HG03196 (cell line): ENCODE results near the gene MBNL3.
A peak's percentile ranks its signal among the peaks of the same experiment; 100 is the strongest.

Experiments used
- ATAC-seq: cut with Tn5 transposase; IDR thresholded peaks from one replicate; pipeline ENCODE4 v1.9.1; 2021; ENCODE audit not compliant: unreplicated experiment

MBNL3 gene, protein sequence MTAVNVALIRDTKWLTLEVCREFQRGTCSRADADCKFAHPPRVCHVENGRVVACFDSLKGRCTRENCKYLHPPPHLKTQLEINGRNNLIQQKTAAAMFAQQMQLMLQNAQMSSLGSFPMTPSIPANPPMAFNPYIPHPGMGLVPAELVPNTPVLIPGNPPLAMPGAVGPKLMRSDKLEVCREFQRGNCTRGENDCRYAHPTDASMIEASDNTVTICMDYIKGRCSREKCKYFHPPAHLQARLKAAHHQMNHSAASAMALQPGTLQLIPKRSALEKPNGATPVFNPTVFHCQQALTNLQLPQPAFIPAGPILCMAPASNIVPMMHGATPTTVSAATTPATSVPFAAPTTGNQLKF

GRCh38 chrX:132488819-132489577 lies at the start of gene MBNL3:
MBNL3 (minus strand) TSS chrX:132489038; CDS start chrX:132439611, 49,427 bp downstream.
- ATAC-seq: peak; percentile 57

DNA sequence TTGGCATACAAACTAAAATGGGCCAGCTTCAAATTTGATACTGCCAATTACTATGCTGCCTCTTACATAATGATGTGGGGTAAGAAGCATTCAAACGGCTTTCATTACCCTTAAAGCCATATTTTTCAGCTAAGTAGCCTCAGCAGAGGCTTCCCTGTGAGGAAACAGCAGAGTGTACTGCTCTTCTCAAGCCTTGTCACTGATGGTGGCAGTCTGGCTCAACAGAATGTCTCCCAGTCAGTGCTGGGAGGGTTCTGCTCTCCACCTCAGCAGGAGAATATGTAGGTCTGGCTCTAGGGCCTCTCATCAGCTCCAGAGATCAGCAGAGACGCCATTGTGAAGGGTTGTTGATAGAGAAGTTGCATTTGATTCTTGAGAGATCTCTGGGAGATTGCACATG lies 44.6 kb upstream of the MBNL3 start:
- no peak for ATAC-seq

DNA sequence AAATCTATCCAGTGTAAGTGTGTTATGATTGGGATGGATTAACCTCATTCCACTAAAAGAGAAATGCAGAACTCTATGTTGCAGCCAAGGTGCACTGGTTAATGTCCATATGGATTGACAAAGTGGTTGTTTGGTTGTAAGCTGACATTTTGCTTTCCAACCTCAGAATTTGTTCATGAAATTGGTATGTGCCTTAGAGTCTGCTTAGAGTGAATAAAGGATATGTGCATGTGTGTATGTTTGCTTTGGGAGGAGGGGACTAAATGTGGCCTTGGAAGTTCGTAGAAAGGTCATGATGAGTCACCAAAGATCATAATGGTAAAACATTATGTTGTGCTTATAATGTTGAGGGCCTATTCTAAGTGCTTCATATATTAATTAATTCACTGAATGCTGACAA lies 44.1 kb upstream of the MBNL3 start:
- no peak for ATAC-seq

DNA sequence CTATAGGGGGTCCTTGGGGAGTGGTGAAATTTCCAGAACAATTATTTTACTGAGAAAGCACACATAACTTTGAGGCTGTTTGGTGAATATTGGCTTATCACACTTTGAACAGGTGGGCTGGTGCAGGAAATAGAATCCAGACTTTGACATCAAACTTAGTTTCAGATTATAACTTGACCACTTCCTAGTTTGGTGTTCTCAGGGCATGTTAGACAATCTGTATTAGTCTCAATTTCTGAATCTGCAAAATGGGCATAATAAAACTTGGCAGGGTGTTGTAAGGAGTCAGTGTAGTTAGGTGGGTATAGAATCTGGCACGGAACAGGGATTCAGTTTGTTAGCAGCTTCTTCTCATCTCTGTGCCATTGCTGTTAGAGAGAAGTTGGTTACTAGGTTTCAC lies 43.3 kb upstream of the MBNL3 start:
- no peak for ATAC-seq

DNA sequence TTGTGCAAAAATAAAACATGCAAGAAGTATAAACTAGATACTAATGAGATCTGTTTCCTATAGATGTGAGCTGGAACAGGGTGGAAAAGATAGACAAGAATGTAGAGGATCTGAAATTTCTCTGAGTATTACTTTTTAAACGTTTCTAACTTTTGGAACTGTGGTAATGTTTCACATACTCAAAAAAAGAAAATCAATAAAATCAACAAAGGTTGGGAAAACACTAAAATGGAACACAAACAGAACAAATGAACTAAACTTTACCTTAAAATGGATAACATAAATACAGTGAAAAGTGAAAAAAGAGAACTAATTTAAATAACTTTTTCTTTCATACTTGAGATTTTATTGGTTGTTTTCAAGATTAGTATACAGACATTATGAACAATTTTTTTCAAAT lies 32.0 kb upstream of the MBNL3 start:
- no peak for ATAC-seq

- ATAC-seq: no peak
Observed at GRCh38 chrX:132520213-132520612, 31.4 kb upstream of the MBNL3 start.

GRCh38 chrX:132518401-132518800 lies 29.6 kb upstream of the MBNL3 start:
- no peak for ATAC-seq

- no peak for ATAC-seq
Observed at GRCh38 chrX:132508834-132509233, 20.0 kb upstream of the MBNL3 start.

- no peak for ATAC-seq
Observed at GRCh38 chrX:132505116-132505515, 16.3 kb upstream of the MBNL3 start.

DNA sequence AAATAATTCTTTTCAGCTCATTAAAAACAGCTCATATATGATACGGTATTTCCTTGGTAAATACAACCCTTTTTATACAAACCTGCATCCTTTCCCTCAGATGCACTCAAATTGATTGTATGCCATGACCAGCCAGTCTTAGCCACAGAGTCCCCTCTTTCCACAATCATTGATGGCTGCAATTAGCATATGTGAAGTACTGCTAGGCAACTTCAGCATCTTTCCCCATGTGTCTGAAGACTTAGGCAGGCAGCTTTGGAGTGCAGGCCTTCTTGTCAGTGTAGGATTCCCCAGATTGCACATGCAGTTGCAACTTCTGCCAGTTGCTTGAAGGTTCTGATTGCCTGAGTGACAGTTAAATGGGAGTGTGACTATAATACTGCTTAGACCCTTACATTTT lies 15.6 kb upstream of the MBNL3 start:
- ATAC-seq: no peak

GRCh38 chrX:132501606-132502005 lies 12.8 kb upstream of the MBNL3 start:
- no peak for ATAC-seq

DNA sequence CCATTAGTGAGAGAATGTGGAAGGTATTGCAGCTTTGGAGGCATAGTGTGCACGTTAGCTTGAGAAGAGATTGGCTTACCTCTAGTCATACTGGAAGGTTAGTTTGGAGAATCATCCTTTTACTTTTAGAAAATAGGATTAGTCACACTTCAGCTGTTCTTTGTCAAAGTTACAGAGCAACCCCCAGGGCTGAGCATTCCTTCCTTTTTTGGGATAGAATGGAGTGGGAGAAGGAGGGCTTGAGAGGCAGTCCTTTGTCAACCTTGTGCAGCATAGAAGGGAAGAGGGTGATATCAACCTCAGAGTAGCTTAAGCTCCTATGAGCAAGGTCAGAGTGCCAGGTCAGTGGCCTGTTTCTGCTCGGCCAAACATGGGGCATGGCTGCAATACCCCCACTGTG lies 8.6 kb upstream of the MBNL3 start:
- ATAC-seq: no peak

DNA sequence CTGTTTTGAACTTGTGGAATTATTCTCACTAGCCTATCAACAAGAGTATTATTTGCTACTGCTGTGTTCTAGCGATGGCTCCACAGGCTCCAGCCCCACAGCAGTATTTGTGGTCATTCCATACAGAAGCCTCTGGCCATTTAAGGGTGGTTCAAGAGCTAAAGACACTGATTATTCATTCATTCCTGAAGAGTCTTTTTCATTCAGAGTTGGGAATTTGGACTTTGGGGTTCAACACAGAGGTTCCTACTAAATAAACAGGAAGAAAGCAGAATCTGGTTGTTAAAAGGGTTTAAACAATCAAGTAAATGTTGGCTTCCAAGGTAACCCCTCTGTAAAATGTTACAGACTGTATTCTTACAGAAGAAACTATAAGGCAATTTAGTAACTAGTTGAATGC lies 4.3 kb upstream of the MBNL3 start:
- no peak for ATAC-seq

- peak; percentile 40 for ATAC-seq
Observed at GRCh38 chrX:132491191-132491590, 2.4 kb upstream of the MBNL3 start.

DNA sequence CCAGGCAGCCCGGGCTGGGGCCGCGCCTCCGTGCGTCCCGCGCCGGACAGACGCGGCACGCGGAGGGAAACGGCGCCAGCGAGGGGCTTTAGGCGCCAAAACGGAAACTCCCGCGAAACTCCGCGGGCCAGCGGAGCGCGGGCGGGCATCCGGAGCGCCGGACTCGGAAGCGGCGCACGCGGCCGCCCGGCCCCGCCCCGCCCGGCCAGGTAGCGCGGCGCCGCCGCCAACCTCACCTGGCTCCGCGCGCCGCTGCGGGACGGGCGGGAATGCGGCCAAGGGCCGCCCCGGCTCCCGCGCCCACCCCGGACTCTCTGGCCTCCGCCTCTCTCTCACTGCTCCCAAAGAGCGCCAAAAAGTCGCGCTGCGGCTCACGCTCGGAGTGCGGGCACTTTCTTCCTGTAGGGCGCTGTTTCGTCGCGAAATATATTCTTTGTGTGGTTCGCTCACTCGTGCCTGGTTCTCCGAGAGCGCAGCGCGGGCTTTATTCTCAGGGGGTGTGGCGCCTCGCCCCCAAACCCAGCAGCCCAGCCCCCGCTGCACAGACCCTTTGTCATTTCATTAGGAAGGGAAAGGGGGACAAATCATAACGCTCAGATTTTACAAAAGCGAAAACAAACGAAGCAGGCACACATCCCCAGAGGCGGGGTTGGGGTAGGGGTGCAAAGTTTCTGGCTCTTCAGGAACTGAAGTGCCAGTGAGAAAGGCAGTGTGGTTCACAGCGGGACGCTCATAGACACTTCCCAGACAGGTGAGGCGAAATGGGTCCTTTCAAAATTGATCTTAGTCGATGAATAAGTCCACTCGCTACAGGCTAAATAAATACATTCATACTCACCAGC lies 961 bp upstream of the MBNL3 start:
- peak; percentile 14 for ATAC-seq

GRCh38 chrX:132488180-132488705 lies 595 bp downstream of the MBNL3 start:
- ATAC-seq: no peak

DNA sequence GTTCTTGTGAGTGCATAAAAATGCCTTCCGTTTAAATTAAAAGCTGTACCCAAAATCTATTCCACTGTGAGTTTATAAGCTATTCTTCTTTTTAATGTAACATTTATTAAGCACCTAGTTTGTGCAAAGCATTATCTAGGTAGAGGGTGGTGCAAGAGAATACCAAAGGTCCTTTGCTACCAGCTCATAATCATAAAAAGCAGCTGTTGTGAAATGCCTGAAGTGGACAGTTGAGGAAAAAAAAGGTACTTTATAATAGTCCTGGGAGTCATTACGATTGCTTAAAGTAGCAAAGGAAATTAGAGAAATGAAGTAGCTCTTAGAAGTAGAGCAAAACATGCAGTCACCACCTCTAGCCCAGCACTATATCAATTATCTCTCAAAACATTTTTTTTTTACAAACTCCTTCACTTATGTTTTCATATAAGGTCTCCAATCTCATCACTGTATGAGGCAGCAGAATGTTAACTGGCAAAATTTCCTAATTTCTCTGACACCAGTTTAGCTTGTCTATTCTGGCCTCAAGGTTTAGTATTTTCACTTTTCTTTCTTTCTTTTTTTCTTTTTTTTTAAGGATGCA lies 2.1 kb downstream of the MBNL3 start:
- ATAC-seq: no peak

GRCh38 chrX:132483951-132484350 lies 4.9 kb downstream of the MBNL3 start:
- ATAC-seq: no peak

DNA sequence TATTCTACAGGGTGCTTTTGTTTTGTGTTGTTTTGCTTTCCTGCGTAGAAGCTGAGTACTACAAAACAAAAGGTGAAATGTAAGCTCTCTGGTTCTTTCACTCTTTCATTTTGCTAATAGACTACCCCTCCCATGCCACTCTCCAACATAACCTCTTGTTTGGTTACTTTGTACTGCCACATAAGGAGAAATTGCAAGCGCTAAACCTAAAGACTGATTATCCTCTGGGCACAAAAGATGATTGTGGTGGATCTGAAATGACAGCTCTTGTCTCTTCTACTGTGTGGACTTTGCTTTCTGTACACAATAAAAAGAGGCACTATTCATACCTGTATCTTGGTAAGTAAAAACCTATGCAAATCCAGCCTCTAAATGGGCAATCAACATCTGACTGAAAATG lies 5.3 kb downstream of the MBNL3 start:
- ATAC-seq: no peak

GRCh38 chrX:132482632-132483031 lies 6.2 kb downstream of the MBNL3 start:
- no peak for ATAC-seq

DNA sequence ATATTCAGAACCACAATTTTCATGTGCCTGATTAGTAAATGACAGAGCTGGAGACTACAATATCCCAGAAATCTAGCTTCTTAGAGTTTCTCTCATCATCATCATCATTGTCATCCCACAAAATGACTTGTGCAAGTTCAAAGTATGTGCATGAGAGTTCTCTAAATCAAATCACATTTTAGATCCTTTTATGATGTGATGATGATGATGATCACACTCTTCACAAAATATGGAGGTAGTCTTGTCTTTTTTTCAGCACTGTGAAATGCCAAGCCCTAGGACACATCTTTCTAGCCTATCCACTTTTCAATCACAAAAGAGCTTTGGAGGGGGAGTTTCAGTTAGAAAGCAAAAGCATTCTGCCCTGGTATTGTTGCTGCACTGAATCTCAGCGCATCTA lies 7.4 kb downstream of the MBNL3 start:
- no peak for ATAC-seq
